ENCODE results near the gene RIOK3.
A peak's percentile ranks its signal among the peaks of the same experiment; 100 is the strongest.
"Not testable (repeated sequence)": the region's sequence is repeated elsewhere in the genome, so short reads cannot be mapped to it uniquely, and the experiment has no call there.

The RIOK3 gene

DNA sequence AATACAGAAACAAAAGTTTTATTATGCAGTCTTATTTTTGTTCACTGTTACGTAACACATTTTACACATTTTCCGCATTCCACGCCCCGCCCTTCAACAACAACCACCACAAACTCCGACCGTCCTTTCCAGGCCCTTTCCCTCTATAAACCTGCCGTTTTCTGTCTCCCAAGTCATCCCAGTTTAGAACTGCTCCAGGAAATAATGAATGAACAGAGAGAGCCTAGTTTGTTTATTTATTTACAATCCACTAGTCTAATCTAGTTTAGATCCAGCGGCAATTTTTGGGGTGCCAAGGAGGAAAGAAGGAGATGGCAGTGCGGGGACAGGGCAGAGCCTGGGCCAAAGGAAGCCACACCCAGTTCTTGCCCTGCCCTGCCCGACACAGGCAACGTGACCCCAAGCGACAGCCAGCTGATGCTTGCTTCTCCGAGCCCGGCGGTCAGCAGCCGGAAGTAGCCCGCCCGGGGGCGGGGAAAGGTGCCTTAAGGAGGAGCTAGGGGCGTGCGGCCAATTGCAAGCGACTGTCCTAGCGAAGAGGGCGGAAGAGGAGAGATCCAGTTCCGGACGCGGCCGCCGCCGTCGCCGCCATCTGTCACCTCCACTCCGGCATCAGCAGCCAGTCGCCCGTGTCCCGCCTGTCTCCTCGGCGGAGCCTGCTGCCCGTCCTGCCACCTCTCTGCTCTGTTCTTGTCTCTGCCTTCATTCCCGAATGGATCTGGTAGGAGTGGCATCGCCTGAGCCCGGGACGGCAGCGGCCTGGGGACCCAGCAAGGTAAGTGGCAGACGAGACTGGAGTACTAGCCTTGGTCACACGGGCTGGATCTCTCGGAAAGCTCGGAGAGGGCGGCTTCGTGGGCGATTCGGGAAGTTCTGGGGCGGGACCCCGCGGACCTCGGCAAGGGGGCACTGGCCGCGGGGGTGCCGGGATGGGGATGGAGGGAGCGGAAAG, at the start of gene RIOK3:
RIOK3 (plus strand) TSS at position 560 of the 952 bp plus-strand sequence; CDS start at position 713, 153 bp downstream.
- peak; percentile 74 to 81 for DNase-seq (ENCODE audit: low read depth in 1 of 2, low spot score in 1 of 2)

- DNase-seq (ENCODE audit: low read depth in 1 of 2, low spot score in 1 of 2) = no peak
Measured at GRCh38 chr18:23403310-23403709, 49.8 kb upstream of the RIOK3 start.

GRCh38 chr18:23405636-23406035, 47.5 kb upstream of the RIOK3 start:
- DNase-seq (ENCODE audit: low read depth in 1 of 2, low spot score in 1 of 2) = no peak

GRCh38 chr18:23406271-23406787, 46.8 kb upstream of the RIOK3 start:
- DNase-seq (ENCODE audit: low read depth in 1 of 2, low spot score in 1 of 2) = no peak

GRCh38 chr18:23412351-23412964, 40.6 kb upstream of the RIOK3 start:
- no peak for DNase-seq (ENCODE audit: low read depth in 1 of 2, low spot score in 1 of 2)

- DNase-seq (ENCODE audit: low read depth in 1 of 2, low spot score in 1 of 2) = no peak
Measured at GRCh38 chr18:23415515-23415914, 37.6 kb upstream of the RIOK3 start.

DNA sequence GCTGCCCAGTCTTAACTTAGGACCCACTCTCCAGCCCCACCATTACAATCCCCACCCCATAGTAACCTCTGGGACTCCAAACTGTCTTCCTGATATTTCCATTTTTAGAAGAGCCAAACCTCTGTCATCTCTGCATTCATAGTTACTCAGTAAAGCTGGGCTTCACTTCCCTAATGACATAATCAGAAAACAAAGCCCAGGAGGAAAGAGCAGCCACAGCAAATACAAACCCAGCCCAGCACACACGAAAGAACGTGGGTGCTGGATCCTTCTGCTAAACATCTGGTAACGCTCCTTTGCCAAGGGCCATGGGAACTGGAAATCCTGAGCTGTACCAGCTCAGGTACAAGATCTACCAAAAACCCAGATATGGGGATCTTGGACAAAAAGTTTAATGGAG, 36.8 kb upstream of the RIOK3 start:
- no peak for DNase-seq (ENCODE audit: low read depth in 1 of 2, low spot score in 1 of 2)

GRCh38 chr18:23421277-23421676, 31.8 kb upstream of the RIOK3 start:
- no peak for DNase-seq (ENCODE audit: low read depth in 1 of 2, low spot score in 1 of 2)

- DNase-seq (ENCODE audit: low read depth in 1 of 2, low spot score in 1 of 2) = no peak
Measured at GRCh38 chr18:23422751-23423418, 30.2 kb upstream of the RIOK3 start.

- DNase-seq (ENCODE audit: low read depth in 1 of 2, low spot score in 1 of 2) = no peak
Measured at GRCh38 chr18:23424616-23425015, 28.5 kb upstream of the RIOK3 start.

GRCh38 chr18:23428821-23429220, 24.3 kb upstream of the RIOK3 start:
- no peak for DNase-seq (ENCODE audit: low read depth in 1 of 2, low spot score in 1 of 2)

DNA sequence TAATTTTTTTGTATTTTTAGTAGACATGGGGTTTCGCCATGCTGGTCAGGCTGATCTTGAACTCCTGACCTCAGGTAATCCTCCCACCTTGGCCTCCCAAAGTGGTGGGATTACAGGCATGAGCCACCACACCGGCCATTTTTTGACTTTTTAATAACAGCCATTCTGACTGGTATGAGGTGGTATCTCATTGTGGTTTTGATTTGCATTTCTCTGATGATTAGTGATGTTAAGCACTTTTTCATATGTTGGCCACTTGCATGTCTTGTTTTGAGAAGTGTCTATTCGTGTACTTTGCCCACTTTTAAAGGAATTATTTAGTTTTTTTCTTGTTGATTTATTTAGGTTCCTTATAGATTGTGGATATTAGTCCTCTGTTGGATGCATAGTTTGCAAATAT, 23.5 kb upstream of the RIOK3 start:
- not testable (repeated sequence) for DNase-seq (ENCODE audit: low read depth in 1 of 2, low spot score in 1 of 2)

- no peak for DNase-seq (ENCODE audit: low read depth in 1 of 2, low spot score in 1 of 2)
Measured at GRCh38 chr18:23433360-23433759, 19.7 kb upstream of the RIOK3 start.

DNA sequence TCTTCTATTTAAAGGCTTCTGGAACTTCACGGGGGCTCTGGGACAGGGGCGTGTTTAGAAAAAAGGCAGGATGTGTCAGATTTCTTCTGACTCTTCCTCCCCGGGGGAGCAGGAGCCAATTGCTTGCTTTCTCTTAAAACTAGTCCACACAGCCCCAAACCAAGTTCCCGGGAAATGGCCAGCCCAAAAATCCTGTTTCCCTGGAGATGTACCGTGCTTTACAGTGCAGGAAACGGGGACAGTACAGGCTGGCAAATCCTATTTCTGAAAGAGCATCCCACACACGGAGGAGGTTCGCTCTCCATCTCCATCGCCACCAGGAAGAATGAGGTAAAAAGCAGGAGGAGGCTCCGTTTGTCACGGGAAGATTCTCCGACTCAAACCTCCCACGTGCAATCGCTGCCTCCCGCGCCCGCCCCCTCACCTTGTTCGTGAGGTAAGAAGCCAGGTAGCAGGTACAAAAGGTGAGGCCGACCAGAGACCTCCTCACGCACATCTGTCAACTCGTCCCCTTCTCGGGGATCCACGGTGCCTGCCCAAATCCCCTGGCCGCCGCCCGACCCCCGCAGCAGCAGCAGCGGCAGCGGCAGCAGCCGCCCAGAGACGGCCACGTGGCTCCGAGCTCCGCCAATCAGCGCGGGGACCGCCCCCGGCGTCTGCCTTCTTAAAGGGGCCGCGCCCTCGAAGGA, 15.6 kb upstream of the RIOK3 start:
- peak; percentile 50 to 62 for DNase-seq (ENCODE audit: low read depth in 1 of 2, low spot score in 1 of 2)

- DNase-seq (ENCODE audit: low read depth in 1 of 2, low spot score in 1 of 2) = no peak
Measured at GRCh38 chr18:23438046-23438377, 15.1 kb upstream of the RIOK3 start.

GRCh38 chr18:23438608-23439366, 14.3 kb upstream of the RIOK3 start:
- DNase-seq (ENCODE audit: low read depth in 1 of 2, low spot score in 1 of 2) = no peak

DNA sequence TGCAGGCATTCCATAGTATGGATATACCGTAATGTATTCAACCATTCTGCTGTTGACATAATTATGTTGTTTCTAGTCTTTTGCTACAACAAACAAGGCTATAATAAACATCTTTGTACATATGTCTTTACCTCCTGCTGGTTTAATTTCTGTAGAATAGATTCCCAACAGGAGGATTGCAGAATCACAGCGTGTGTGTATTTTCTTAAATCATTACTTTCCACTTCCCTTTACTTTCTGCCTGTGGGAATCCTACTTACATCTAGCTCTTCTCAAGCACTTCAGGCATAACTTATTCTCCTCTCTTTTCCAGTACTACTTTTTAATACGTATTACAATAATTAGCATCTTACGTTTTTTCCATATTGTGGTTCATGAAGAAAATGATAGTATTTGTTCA, 13.0 kb upstream of the RIOK3 start:
- no peak for DNase-seq (ENCODE audit: low read depth in 1 of 2, low spot score in 1 of 2)

- DNase-seq (ENCODE audit: low read depth in 1 of 2, low spot score in 1 of 2) = no peak
Measured at GRCh38 chr18:23442958-23443357, 10.1 kb upstream of the RIOK3 start.

- DNase-seq (ENCODE audit: low read depth in 1 of 2, low spot score in 1 of 2) = no peak
Measured at GRCh38 chr18:23448291-23448690, 4.8 kb upstream of the RIOK3 start.

- DNase-seq (ENCODE audit: low read depth in 1 of 2, low spot score in 1 of 2) = no peak
Measured at GRCh38 chr18:23450022-23450421, 3.1 kb upstream of the RIOK3 start.

Measured in activated T-helper 1 cell treated with anti-CD3 and anti-CD28 coated beads, Interleukin-2, amount 50 U/mL, for 16 hours (primary cell).